GM23338 (cell line): Measurements from ENCODE around the gene SRSF1. TPM values are rescaled to one million over a fixed set of nuclear protein-coding genes. Genes with fewer than 3 reads are reported as not detected.
A peak's percentile ranks its signal among the peaks of the same experiment; 100 is the strongest.

ENCODE experiments used
- ATAC-seq: fragments of 200-7000 bp; cut with Tn5 transposase; 3 replicates; pipeline ENCODE4 v1.9.1; 2020
- DNase-seq: peaks from one replicate; pipeline ENCODE4 v3.0.0-alpha.2; 2015; ENCODE audit warnings: low spot score
- H2AFZ ChIP-seq: fragments of 200-600 bp; sonication (generic); 2 replicates; pipeline ENCODE4 v1.8.0; 2016; ENCODE audit warnings: antibody characterized with exemption, mild to moderate bottlenecking, moderate library complexity
- H3F3A ChIP-seq: fragments of 200-600 bp; sonication (generic); replicated peaks from 2 replicates; pipeline ENCODE4 v1.8.0; 2017; ENCODE audit warnings: antibody characterized with exemption, mixed run types, low read depth
- H3K27ac ChIP-seq: fragments of 200-600 bp; sonication (generic); 2 replicates; pipeline ENCODE4 v1.6.1; 2016; ENCODE audit warnings: low read depth
- H3K27me3 ChIP-seq: fragments of 200-600 bp; sonication (generic); 2 replicates; pipeline ENCODE4 v1.8.0; 2016; ENCODE audit warnings: mild to moderate bottlenecking, mixed run types, moderate library complexity; ENCODE audit not compliant: insufficient read depth
- H3K36me3 ChIP-seq: fragments of 200-600 bp; sonication (generic); 2 replicates; pipeline ENCODE4 v1.8.0; 2016; ENCODE audit warnings: mild to moderate bottlenecking; ENCODE audit not compliant: insufficient read depth
- H3K4me1 ChIP-seq: fragments of 200-600 bp; sonication (generic); 2 replicates; pipeline ENCODE4 v1.8.0; 2016; ENCODE audit warnings: mild to moderate bottlenecking, moderate library complexity; ENCODE audit not compliant: insufficient read depth
- H3K4me2 ChIP-seq: fragments of 200-600 bp; sonication (generic); 2 replicates; pipeline ENCODE4 v1.7.1; 2017; ENCODE audit warnings: mixed run types
- H3K4me3 ChIP-seq: fragments of 200-600 bp; sonication (generic); 2 replicates; pipeline ENCODE4 v1.6.1; 2016; ENCODE audit warnings: mixed run types
- H3K79me2 ChIP-seq: fragments of 200-600 bp; sonication (generic); replicated peaks from 2 replicates; pipeline ENCODE4 v1.8.0; 2017; ENCODE audit warnings: mild to moderate bottlenecking; ENCODE audit not compliant: insufficient read depth
- H3K9me2 ChIP-seq: fragments of 200-600 bp; sonication (generic); 2 replicates; pipeline ENCODE4 v1.8.0; 2017; ENCODE audit not compliant: insufficient read depth
- H4K20me1 ChIP-seq: fragments of 200-600 bp; sonication (generic); replicated peaks from 2 replicates; pipeline ENCODE4 v1.8.0; 2017; ENCODE audit warnings: mild to moderate bottlenecking; ENCODE audit not compliant: insufficient read depth
- H3K27ac Mint-ChIP-seq: 2 replicates; pipeline ENCODE4 v1.8.0; 2020; ENCODE audit warnings: inconsistent platforms, mild to moderate bottlenecking, moderate library complexity, mixed read lengths
- H3K27me3 Mint-ChIP-seq: 3 replicates; pipeline ENCODE4 v1.8.0; 2022; ENCODE audit warnings: low read depth, mild to moderate bottlenecking, moderate library complexity, mixed read lengths, inconsistent platforms; ENCODE audit not compliant: insufficient read depth, poor library complexity
- H3K36me3 Mint-ChIP-seq: 3 replicates; pipeline ENCODE4 v1.8.0; 2021; ENCODE audit warnings: low read depth, mild to moderate bottlenecking, inconsistent platforms, moderate library complexity, mixed read lengths
- H3K4me1 Mint-ChIP-seq: 3 replicates; pipeline ENCODE4 v1.8.0; 2020; ENCODE audit warnings: mild to moderate bottlenecking, inconsistent platforms, mixed read lengths
- H3K4me3 Mint-ChIP-seq: 3 replicates; pipeline ENCODE4 v1.8.0; 2021; ENCODE audit warnings: moderate library complexity, mild to moderate bottlenecking, inconsistent platforms, mixed read lengths
- H3K9me3 Mint-ChIP-seq: 3 replicates; pipeline ENCODE4 v1.8.0; 2020; ENCODE audit warnings: moderate library complexity, mild to moderate bottlenecking, inconsistent platforms, mixed read lengths
- CREB1 ChIP-seq: fragments of 250-450 bp; sonication (Bioruptor Pico); IDR thresholded peaks from 2 replicates; pipeline ENCODE4 v1.5.0; 2020; ENCODE audit warnings: low read depth, mild to moderate bottlenecking, moderate library complexity
- ETS1 ChIP-seq: IDR thresholded peaks from 2 replicates; pipeline ENCODE4 v1.6.1; 2016; ENCODE audit warnings: antibody characterized with exemption
- EZH2 ChIP-seq: fragments of 200-600 bp; sonication (generic); IDR thresholded peaks from one replicate; pipeline ENCODE4 v1.8.0; 2017; ENCODE audit warnings: antibody characterized with exemption, mild to moderate bottlenecking, low read depth; ENCODE audit not compliant: unreplicated experiment
- JUNB ChIP-seq: IDR thresholded peaks from one replicate; pipeline ENCODE4 v1.6.1; 2016; ENCODE audit warnings: antibody characterized with exemption; ENCODE audit not compliant: unreplicated experiment
- NANOG ChIP-seq: IDR thresholded peaks from 2 replicates; pipeline ENCODE4 v1.6.1; 2016; ENCODE audit warnings: antibody characterized with exemption, borderline replicate concordance
- POLR2AphosphoS5 ChIP-seq: IDR thresholded peaks from 2 replicates; pipeline ENCODE4 v1.6.1; 2016; ENCODE audit warnings: antibody characterized with exemption, low read depth
- REST ChIP-seq: IDR thresholded peaks from one replicate; pipeline ENCODE4 v1.6.1; 2018; ENCODE audit warnings: antibody characterized with exemption; ENCODE audit not compliant: unreplicated experiment
- STAT1 ChIP-seq: IDR thresholded peaks from one replicate; pipeline ENCODE4 v1.6.1; 2016; ENCODE audit warnings: antibody characterized with exemption; ENCODE audit not compliant: unreplicated experiment
- ZNF114 ChIP-seq: fragments of 250-450 bp; sonication (Bioruptor Pico); IDR thresholded peaks from 2 replicates; pipeline ENCODE4 v1.5.0; 2020; ENCODE audit warnings: mild to moderate bottlenecking, moderate library complexity
- ZNF331 ChIP-seq: fragments of 250-450 bp; sonication (Bioruptor Pico); IDR thresholded peaks from 2 replicates; pipeline ENCODE4 v1.5.0; 2020; ENCODE audit warnings: low read depth, mild to moderate bottlenecking, moderate library complexity
- ZNF462 ChIP-seq: fragments of 250-450 bp; sonication (Bioruptor Pico); IDR thresholded peaks from 2 replicates; pipeline ENCODE4 v1.5.0; 2020; ENCODE audit warnings: mild to moderate bottlenecking, moderate library complexity
- polyA plus RNA-seq: library from polyadenylated mRNA; unstranded; fragments of >200 nt; fragmentation: Nextera tagmentation; extraction: Ambion mirVana; gene quantifications from 2 replicates; pipeline ENCODE4 v1.2.1, GENCODE V29; 2016
- total RNA-seq: library from RNA; depleted of rRNA; stranded (reverse); fragments of >200 nt; shearing (Covaris generic); gene quantifications from 2 replicates; pipeline ENCODE4 v1.2.3, GENCODE V29; 2014

The SRSF1 gene
- total and polyA plus RNA-seq, 2 experiments from 2014 or later = 413 to 584 TPM

DNA sequence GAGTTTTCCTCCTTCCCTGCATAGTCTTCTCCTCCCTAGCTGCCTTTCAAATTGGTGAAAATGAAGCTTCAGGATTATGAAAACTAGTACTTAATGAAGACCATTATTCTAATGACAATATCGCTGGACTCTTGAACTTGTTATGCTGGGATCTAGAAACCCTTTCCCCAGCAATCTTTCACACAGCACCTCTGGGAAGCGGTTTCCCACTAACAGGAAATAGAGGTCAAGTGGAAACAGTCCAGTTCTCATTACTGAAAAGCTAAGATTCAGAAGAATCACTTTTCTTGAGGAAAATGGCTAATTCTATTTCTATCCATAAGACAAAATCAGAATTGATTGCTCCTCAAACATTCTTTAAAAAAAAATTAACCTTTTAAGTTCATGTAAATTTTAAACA lies 17.0 kb downstream of the SRSF1 start:
- ATAC-seq (no peak), DNase-seq (no peak)
- H3K27ac Mint-ChIP-seq = no peak overlapping the region
- TF ChIP-seq NANOG = no peak
- no peak for TF ChIP-seq CREB1 (CRISPR knock-in tag)
- TF ChIP-seq ZNF331 (CRISPR knock-in tag) = no peak
- no peak for TF ChIP-seq EZH2
- TF ChIP-seq ETS1 = no peak
- TF ChIP-seq STAT1 = no peak
- TF ChIP-seq ZNF114 (CRISPR knock-in tag) = no peak
- TF ChIP-seq JUNB = no peak
- no peak for TF ChIP-seq ZNF462 (CRISPR knock-in tag)
- no peak for TF ChIP-seq REST
- no peak for TF ChIP-seq POLR2AphosphoS5
- H3K36me3 ChIP-seq = no peaks in the 10 kb centered on the region
- H3K9me3 Mint-ChIP-seq = no peaks in the 10 kb centered on the region; the same call in 2 of the 3 replicates
- H3K4me1 Mint-ChIP-seq = peaks cover 61% of the 10 kb centered on the region
- peaks cover 8% of the 10 kb centered on the region; the same call in 1 of the 3 replicates for H3K36me3 Mint-ChIP-seq
- no peak overlapping the region for H2AFZ ChIP-seq
- peak overlapping the region; percentile 8; the same call in 1 of the 3 replicates for H3K4me3 Mint-ChIP-seq
- H3K9me2 ChIP-seq = no peaks in the 10 kb centered on the region
- H3K27me3 ChIP-seq = no peaks in the 10 kb centered on the region
- H3K27ac ChIP-seq = no peak overlapping the region
- H3K27me3 Mint-ChIP-seq = peaks cover 11% of the 10 kb centered on the region
- no peak overlapping the region for H3K4me3 ChIP-seq
- peaks cover 24% of the 10 kb centered on the region for H3K79me2 ChIP-seq
- peaks cover 8% of the 10 kb centered on the region; the same call in 1 of the 2 replicates for H4K20me1 ChIP-seq
- H3F3A ChIP-seq = peaks cover 6% of the 10 kb centered on the region
- no peak overlapping the region for H3K4me2 ChIP-seq
- peaks cover 24% of the 10 kb centered on the region for H3K4me1 ChIP-seq
